Measurements from ENCODE around the gene CFL1. TPM values are rescaled to one million over a fixed set of nuclear protein-coding genes. Genes with fewer than 3 reads are reported as not detected.
A peak's percentile ranks its signal among the peaks of the same experiment; 100 is the strongest.

The CFL1 gene
- total RNA-seq, 1 donor from 2014 or later: 437 TPM

DNA sequence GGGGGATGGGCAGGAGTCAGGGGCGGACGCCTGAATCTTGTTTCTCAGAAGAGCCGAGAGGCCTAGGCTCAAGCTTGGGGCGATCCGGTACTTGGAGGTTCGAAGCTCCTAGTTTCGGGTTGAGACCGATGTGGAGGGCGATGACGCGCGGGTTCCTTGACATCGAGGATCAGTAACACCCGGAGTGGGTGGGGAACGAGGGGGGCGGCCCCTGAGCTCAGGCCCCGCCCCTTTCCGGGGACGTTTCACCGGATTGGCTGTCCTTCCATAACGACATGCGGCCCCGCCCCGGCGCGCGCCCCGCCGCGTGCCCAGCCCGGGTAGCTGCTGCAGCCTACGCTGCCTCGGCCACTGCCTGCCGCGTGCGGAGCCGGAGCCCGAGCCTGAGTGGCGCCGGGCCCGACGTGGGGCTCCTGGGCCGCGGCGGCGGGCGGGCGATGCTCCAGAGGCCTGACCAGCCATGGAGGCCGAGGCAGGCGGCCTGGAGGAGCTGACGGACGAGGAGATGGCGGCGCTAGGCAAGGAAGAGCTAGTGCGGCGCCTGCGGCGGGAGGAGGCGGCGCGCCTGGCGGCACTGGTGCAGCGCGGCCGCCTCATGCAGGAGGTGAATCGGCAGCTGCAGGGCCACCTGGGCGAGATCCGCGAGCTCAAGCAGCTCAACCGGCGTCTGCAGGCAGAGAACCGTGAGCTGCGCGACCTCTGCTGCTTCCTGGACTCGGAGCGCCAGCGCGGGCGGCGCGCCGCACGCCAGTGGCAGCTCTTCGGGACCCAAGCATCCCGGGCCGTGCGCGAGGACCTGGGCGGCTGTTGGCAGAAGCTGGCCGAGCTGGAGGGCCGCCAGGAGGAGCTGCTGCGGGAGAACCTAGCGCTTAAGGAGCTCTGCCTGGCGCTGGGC, 32.6 kb upstream of the CFL1 start, which contains the start of gene CCDC85B:
Gene CCDC85B (plus strand): TSS at position 350 of the 895 bp plus-strand sequence. CDS start 111 bp downstream, at position 461.
- intact Hi-C loops (cut with DNase I): no loop called here
- DNase-seq (ENCODE audit: low spot score): peak; percentile 99
- peak; percentile 88 for ATAC-seq

DNA sequence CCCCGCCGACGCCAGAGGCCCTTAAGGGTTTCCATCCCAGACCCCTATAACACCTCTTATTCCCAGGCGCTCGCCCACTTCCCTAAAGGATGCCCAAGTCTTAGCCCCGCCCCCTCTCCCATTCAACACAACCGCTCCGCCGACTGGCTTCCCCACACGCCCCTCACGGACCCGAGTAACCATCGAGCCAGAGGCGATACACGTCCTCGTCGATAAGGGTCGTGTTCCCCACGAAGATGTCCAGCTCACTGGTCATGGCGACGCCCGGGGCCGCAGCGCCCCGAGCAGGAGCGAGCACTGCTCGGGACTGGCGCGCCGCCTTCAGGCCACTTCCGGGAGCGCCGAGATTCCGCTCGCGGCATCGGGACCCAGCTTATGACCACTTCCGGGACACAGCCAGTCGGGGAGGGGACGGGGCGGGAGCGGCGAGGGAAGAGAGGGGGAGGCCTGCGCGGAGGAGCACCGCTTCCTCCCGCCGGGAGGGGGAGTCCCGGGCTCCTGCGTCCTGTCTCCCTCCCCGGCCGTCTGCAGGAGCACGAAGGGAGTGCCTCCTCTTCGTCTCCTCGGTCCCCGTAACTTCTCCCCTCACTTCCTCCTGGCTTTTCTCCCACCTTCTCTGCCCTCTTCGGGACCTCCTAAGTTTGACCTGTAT, 30.3 kb upstream of the CFL1 start, which contains the start of gene FIBP:
Gene FIBP (minus strand): TSS at position 309 of the 652 bp plus-strand sequence. CDS start 53 bp downstream, at position 256.
- DNase-seq (ENCODE audit: low spot score): peak; percentile 98
- peak; percentile 91 for ATAC-seq
- intact Hi-C loops (cut with DNase I): loop anchor here (10.0 kb wide), 1 partner anchor 97 kb away; no protein-coding TSS in a partner anchor

DNA sequence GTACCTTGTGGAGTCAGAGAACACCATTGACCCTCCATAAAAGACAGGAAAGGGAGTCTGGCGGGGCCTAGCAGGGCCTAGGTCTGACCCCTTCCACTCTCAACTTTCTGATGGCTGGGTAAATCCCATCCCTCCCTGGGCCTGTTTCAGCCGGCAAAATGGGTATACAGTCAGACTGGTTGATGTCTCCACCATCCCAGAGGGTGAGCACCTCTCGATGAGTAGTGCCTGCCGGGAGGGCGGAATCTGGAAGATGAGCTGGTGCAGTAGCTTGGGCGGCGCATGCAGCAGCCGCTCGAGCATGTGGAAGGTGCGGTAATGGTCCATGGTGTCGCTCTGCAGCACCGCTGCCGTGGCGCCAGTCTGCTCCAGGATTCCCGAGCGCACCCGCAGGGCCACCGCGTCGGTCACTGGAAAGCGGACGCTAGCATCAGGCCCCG, 29.8 kb upstream of the CFL1 start:
- intact Hi-C loops (cut with DNase I): loop anchor here (10.0 kb wide), 1 partner anchor 97 kb away; no protein-coding TSS in a partner anchor
- ATAC-seq: no peak

DNA sequence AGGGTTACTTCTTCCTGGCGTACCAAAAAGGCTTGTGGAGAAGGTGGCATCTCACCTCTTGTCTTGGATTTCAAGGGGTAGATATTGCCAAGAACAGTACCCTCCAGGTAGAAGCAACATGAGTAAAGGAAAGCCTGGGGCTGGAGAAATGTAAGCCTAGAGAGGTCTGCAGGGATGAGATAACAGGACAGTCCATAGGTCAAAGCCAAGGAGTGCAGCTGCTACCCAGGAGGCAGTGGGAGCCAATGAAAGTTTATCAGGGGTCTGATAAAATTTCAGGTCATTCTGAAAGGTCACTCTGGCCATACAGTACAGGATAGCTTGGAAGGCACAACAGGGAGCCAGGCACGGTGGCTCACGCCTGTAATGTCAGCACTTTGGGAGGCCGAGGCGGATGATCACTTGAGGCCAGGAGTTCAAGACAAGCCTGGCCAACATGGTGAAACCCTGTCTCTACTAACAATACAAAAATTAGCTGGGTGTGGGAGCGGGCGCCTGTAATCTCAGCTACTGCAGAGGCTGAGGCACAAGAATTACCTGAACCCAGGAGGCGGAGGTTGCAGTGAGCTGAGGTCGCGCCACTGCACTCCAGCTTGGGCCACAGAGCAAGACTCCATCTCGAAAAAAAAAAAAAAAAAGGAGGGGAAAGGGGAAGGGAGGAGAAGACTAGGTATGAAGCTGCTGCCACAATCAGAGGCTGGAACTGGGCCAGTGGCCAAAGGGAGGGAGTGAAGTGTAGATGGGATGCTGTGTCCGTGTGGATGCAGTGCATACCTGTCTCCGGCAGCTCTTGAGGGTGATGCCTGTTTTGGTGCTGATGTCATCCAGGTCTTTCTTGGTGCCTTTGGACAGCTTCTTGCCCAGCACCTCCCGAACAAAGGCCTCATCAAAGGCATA, 29.1 kb upstream of the CFL1 start:
- DNase-seq (ENCODE audit: low spot score) (no peak), ATAC-seq (no peak)
- intact Hi-C loops (cut with DNase I): loop anchor here (10.0 kb wide), 1 partner anchor 98 kb away; no protein-coding TSS in a partner anchor

More for the DNA sequence above, 29.8 kb upstream of the CFL1 start:
- no peak for DNase-seq (ENCODE audit: low spot score)

DNA sequence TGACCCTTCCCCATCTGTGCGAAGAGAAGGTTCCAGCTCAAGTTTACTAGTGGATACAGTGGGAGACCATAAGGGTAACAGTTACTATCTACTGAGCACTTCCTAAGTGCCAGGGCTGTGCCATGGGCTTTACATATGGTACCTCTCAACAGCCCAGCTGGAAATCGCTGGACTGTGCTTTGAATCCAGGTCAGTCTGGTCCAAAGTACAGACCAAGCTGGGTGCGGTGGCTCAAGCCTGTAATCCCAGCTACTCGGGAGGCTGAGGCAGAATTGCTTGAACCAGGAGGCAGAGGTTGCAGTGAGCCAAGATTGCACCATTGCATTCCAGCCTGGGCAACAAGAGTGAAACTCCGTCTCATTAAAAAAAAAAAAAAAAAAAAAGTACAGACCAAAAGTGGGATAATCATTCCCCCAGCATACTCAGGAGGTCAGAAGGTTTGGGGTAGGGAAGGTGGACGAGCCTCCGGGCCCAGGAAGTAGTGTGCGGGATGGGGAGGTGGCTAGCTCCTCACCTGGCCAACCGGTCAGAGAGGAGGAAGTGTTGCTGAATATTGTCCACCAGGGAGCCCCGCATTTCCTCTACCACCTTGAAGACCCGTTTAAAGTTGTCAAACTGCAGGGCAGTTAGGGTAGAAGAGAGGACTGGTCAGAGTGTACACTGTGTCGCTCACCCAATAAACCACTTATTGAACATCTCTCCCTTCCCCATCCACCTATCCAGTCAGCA, 28.0 kb upstream of the CFL1 start:
- DNase-seq (ENCODE audit: low spot score): no peak
- intact Hi-C loops (cut with DNase I): loop anchor here (10.0 kb wide), 1 partner anchor 99 kb away; no protein-coding TSS in a partner anchor
- no peak for ATAC-seq

DNA sequence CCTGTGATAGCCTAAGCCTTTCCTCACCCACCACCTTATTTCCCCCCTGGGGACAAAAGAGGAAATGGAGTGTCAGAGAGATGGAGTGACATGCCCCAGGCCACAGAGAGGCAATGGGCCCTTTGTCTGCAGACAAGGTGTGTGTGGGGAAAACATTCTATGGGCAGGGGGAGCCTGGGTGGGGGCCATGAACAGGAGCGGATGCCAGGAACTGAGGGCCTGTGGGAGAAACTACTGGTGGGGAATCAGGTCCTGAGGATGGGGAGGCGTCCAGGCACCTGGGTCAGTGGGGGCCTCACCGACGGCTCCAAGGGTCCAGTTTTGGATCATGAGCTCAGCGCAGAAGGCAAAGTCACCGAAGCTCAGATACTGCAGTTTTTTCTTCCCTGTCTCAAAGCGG, 27.3 kb upstream of the CFL1 start:
- intact Hi-C loops (cut with DNase I): loop anchor here (10.0 kb wide), 1 partner anchor 100 kb away; no protein-coding TSS in a partner anchor
- no peak for DNase-seq (ENCODE audit: low spot score)
- ATAC-seq: no peak

DNA sequence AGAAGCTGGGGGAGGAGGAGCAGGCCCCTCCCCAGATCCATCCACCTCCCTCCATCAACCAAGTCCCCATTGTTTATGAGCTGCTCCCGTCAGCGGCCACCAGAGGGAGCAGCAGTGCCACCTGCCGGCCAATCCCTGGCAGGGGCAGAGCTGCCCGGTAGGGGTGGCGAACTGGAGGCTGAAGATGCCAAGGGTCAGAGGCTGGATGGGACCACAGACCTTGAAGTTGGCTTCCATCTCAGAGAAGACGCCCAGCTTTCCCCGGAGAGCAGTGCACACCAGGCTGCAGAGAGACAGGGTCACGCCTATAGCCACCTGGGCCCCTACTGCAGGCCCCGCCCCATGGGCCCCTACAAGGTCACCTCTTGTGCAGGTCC, 26.7 kb upstream of the CFL1 start:
- intact Hi-C loops (cut with DNase I): loop anchor here (10.0 kb wide), 1 partner anchor 100 kb away; no protein-coding TSS in a partner anchor
- DNase-seq (ENCODE audit: low spot score) (peak; percentile 85), ATAC-seq (no peak)

DNA sequence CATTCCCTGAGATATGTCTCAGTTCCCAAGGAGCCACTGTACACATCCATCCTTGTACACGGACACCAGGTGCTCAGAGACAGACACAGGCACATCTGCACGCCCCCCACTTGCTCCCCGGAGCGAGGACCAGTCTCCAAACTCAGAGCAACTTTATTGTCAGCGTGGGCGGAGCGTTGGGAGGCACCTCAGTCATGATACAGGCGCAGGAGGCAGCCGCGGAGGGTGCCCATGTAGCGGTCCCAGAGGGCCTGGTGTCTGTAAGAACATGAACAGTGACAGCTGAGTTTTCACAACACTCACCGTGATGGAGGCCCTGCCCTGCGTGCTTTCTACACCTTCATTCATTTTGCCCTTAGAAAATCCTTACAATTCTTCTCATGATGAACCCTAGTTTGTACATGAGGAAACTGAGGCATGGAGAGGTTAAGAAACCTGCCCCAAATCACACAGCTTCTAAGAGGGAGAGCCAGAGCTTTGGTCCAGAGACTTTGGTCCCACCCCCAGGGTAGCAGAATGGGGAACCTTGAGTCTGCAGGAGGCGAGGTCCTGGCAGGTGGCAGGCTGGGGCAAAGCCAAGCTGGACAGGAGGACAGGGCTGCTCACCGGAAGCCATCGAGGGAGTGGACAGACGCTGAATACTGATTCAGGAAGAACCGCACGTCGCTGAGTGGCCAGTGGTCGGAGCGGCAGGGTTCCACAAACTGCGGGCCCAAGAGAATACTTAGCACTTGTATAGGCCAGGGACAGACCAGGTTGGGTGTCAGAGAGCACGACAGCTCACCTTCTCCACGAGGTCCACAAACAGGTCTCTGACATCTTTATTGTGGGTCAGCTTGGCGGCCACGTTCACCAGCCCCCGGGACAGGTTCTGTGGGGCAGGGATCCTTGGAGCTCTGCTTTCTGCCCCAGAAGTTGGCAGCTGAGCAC, 26.1 kb upstream of the CFL1 start:
- ATAC-seq (no peak), DNase-seq (ENCODE audit: low spot score) (no peak)
- intact Hi-C loops (cut with DNase I): loop anchor here (10.0 kb wide), 1 partner anchor 101 kb away; no protein-coding TSS in a partner anchor

DNA sequence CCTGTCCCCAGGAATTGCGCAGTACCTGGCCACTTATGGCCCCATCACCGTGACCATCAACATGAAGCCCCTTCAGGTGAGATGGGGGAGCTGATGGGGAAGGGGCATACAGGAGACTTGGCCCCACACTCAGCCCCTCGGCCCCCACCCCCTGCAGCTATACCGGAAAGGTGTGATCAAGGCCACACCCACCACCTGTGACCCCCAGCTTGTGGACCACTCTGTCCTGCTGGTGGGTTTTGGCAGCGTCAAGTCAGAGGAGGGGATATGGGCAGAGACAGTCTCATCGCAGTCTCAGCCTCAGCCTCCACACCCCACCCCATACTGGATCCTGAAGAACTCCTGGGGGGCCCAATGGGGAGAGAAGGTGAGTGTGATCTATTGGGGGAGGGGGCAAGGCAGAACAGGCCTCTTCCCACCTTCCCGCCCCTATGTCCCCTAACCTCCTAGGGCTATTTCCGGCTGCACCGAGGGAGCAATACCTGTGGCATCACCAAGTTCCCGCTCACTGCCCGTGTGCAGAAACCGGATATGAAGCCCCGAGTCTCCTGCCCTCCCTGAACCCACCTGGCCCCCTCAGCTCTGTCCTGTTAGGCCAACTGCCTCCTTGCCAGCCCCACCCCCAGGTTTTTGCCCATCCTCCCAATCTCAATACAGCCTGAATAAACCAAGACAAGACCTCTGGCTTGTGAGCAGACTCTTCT, 25.2 kb upstream of the CFL1 start:
- intact Hi-C loops (cut with DNase I): loop anchor here (10.0 kb wide), 1 partner anchor 102 kb away; no protein-coding TSS in a partner anchor
- DNase-seq (ENCODE audit: low spot score): no peak

DNA sequence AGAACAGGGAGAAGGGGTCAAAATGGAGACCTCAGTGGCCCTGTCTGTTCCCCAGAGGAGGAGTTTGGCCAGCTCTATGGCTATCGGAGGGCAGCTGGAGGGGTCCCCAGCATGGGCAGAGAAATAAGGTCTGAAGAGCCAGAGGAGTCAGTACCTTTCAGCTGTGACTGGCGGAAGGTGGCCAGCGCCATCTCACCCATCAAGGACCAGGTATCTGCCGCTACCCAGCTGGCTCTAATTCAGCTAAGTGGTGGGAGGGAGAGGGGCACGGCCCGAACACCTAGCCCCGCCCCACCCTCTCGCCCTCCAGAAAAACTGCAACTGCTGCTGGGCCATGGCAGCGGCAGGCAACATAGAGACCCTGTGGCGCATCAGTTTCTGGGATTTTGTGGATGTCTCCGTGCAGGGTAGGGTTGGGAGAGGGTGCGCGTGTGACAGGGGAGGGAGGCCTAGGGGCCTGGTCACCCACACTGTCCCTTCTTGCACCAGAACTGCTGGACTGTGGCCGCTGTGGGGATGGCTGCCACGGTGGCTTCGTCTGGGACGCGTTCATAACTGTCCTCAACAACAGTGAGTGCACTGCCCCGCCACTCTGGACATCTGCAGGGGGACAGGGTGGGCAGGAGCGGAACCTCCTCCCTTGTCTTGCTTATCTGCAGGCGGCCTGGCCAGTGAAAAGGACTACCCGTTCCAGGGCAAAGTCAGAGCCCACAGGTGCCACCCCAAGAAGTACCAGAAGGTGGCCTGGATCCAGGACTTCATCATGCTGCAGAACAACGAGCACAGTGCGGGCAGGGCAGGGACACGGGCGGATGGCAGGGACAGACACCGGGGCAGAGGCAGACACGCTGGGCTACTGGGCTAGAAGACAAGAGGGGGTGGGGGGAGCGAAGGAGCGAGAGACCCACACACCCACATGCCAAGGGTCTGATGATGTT, 24.4 kb upstream of the CFL1 start:
- ATAC-seq (no peak), DNase-seq (ENCODE audit: low spot score) (no peak)
- intact Hi-C loops (cut with DNase I): loop anchor here (10.0 kb wide), 1 partner anchor 102 kb away; no protein-coding TSS in a partner anchor

More for the DNA sequence above, 25.2 kb upstream of the CFL1 start:
- ATAC-seq: no peak

DNA sequence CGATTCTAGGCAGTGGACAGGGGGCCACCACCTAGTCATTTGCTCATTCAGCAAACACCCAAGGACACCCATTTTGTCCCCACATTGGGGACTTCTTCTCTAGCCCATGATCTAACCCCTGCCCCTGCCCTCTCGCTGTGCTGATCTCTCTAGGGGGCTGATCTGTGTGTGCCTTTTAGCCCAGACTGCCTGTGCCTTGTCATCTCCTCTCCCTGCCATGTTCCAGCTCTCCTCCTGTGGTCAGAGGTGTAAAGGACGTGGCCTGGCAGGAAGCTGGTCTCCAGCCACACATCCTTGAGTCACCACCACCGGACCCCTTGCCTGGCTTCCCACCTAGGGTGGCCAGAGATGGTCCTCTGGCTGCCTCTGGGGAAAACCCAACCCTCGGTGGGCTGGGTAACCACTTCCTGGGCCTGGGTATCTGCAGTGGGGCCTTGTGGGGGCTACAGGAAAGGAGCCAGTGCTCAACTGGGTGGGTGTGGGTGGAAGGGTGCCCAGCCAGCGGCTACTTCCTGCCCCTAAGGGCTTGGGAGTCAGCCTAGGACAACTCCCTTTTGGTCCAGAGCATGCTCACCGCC, 23.0 kb upstream of the CFL1 start:
- no peak for DNase-seq (ENCODE audit: low spot score)
- intact Hi-C loops (cut with DNase I): loop anchor here (10.0 kb wide), 1 partner anchor 104 kb away; no protein-coding TSS in a partner anchor
- ATAC-seq: no peak

DNA sequence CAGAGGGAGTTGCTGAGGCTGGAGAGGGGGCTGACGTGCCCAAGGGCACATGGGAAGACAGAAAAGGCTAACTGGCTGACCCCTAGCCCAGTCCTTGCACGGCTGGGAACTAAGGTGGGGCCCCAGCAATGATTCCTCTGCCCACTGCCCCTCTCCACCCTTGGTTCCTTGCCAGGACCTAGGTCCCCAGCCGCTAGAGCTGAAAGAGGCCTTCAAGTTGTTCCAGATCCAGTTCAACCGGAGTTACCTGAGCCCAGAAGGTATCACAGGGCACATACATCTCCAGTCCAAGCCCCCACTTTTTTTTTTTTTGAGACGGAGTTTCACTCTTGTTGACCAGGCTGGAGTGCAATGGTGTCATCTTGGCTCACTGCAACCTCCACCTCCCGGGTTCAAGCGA, 22.0 kb upstream of the CFL1 start:
- ATAC-seq (no peak), DNase-seq (ENCODE audit: low spot score) (no peak)
- intact Hi-C loops (cut with DNase I): loop anchor here (10.0 kb wide), 1 partner anchor 105 kb away; no protein-coding TSS in a partner anchor

DNA sequence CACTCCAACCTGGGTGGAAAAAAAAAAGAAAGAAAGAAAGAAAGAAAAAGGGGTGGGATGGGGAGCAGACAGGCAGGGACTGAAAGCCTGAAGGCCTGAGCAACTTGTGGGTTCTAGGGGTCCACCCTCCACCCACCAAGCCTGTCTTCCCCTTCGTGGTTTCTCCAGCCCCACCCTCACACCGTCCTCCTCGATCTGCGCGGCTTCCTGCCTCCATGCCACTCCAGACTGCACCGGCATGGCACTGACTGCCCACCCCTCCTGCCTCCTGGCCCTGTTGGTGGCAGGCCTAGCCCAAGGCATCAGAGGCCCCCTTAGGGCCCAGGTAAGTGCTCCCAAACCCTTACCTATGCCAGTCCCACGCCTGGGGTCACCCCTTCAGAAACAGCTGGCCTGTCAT, 21.6 kb upstream of the CFL1 start, which contains the start of gene CTSW:
Gene CTSW (plus strand): TSS at position 221 of the 400 bp plus-strand sequence. CDS start 18 bp downstream, at position 239.
- DNase-seq (ENCODE audit: low spot score) (no peak), ATAC-seq (no peak)

More for the DNA sequence above, 21.6 kb upstream of the CFL1 start, which contains the start of gene CTSW:
- intact Hi-C loops (cut with DNase I): loop anchor here (10.0 kb wide), 1 partner anchor 105 kb away; no protein-coding TSS in a partner anchor

All from sciatic nerve (tissue), 2 donors.